OCI-LY3 (cell line): ENCODE results near the gene MDFI.

ENCODE experiments used
- H2AFZ ChIP-seq: fragments of 200-600, 300-600 bp; shearing (Covaris generic); 2 replicates; pipeline ENCODE4 v1.6.0; 2014; ENCODE audit warnings: antibody characterized with exemption, low read depth, low read length
- H3K27ac ChIP-seq: fragments of 200-600, 300-600 bp; sonication (generic); 2 replicates; pipeline ENCODE4 v1.5.1; 2014; ENCODE audit warnings: mild to moderate bottlenecking, low read length, moderate library complexity, mixed read lengths
- H3K27me3 ChIP-seq: fragments of 200-600, 300-600 bp; sonication (generic); 2 replicates; pipeline ENCODE4 v1.6.1; 2014; ENCODE audit warnings: low read depth, low read length, mixed read lengths
- H3K36me3 ChIP-seq: fragments of 200-600, 300-600 bp; sonication (generic); replicated peaks from 2 replicates; pipeline ENCODE3; 2014; ENCODE audit warnings: low read depth, low read length, mixed read lengths
- H3K4me1 ChIP-seq: fragments of 300-600, 200-600 bp; sonication (generic); 2 replicates; pipeline ENCODE4 v1.6.1; 2014; ENCODE audit warnings: low read length, mixed read lengths
- H3K4me2 ChIP-seq: fragments of 200-600, 300-600 bp; sonication (generic); 2 replicates; pipeline ENCODE4 v1.6.1; 2014; ENCODE audit warnings: low read length, mixed read lengths
- H3K4me3 ChIP-seq: fragments of 300-600, 200-600 bp; sonication (generic); 2 replicates; pipeline ENCODE4 v1.5.1; 2014; ENCODE audit warnings: antibody characterized with exemption, mild to moderate bottlenecking, low read length, moderate library complexity
- H3K79me2 ChIP-seq: fragments of 300-600, 200-600 bp; shearing (Covaris generic); 2 replicates; pipeline ENCODE4 v1.6.1; 2014; ENCODE audit warnings: mild to moderate bottlenecking, low read length, mixed read lengths
- H3K9ac ChIP-seq: fragments of 300-600, 200-600 bp; shearing (Covaris generic); 2 replicates; pipeline ENCODE4 v1.6.0; 2014; ENCODE audit warnings: mild to moderate bottlenecking, low read length, moderate library complexity
- H3K9me3 ChIP-seq: fragments of 200-600, 300-600 bp; shearing (Covaris generic); 2 replicates; pipeline ENCODE4 v1.6.1; 2014; ENCODE audit warnings: low read length, mixed read lengths; ENCODE audit not compliant: insufficient read depth
- H4K20me1 ChIP-seq: fragments of 200-600, 300-600 bp; sonication (generic); 2 replicates; pipeline ENCODE4 v1.6.1; 2016; ENCODE audit warnings: low read length, mixed read lengths; ENCODE audit not compliant: insufficient read depth
- CTCF ChIP-seq: fragments of 200-600, 300-600 bp; sonication (generic); IDR thresholded peaks from 2 replicates; pipeline ENCODE4 v1.5.1; 2014; ENCODE audit warnings: antibody characterized with exemption, low read length, low read depth
- EZH2phosphoT487 ChIP-seq: fragments of 200-600 bp; shearing (Covaris generic); IDR thresholded peaks from 2 replicates; pipeline ENCODE4 v1.6.1; 2018; ENCODE audit warnings: antibody characterized with exemption, mixed run types, low read depth

MDFI gene

GRCh38 chr6:41691426-41692079 is 53.3 kb downstream of the MDFI start:
- Histone ChIP-seq H3K4me2 (no peak overlapping the region), H3K9me3 (no peaks in the 10 kb centered on the region), H3K79me2 (peaks cover 42% of the 10 kb centered on the region), H3K9ac (no peak overlapping the region), H3K27me3 (no peaks in the 10 kb centered on the region), H4K20me1 (peaks cover 52% of the 10 kb centered on the region), H3K27ac (no peak overlapping the region), H3K36me3 (peaks cover 47% of the 10 kb centered on the region), H2AFZ (no peak overlapping the region), H3K4me3 (no peak overlapping the region), H3K4me1 (peaks cover 4% of the 10 kb centered on the region; the same call in 1 of the 2 replicates)
- TF ChIP-seq CTCF, result no peak
- TF ChIP-seq EZH2phosphoT487, result no peak

- H2AFZ ChIP-seq, result no peak overlapping the region
- peaks cover 45% of the 10 kb centered on the region for H3K36me3 ChIP-seq
- peaks cover 4% of the 10 kb centered on the region; the same call in 1 of the 2 replicates for H3K4me1 ChIP-seq
- peaks cover 56% of the 10 kb centered on the region for H4K20me1 ChIP-seq
- H3K9ac ChIP-seq, result no peak overlapping the region
- H3K27me3 ChIP-seq, result no peaks in the 10 kb centered on the region
- no peaks in the 10 kb centered on the region for H3K9me3 ChIP-seq
- H3K79me2 ChIP-seq, result peaks cover 46% of the 10 kb centered on the region
- no peak overlapping the region for H3K27ac ChIP-seq
- TF ChIP-seq EZH2phosphoT487, result no peak
- no peak for TF ChIP-seq CTCF
- H3K4me3 ChIP-seq, result no peak overlapping the region
- H3K4me2 ChIP-seq, result no peak overlapping the region
These were observed 53.9 kb downstream of the MDFI start for GRCh38 chr6:41692080-41692675.

- H4K20me1 ChIP-seq, result peaks cover 60% of the 10 kb centered on the region
- H3K4me1 ChIP-seq, result peaks cover 4% of the 10 kb centered on the region; the same call in 1 of the 2 replicates
- no peak overlapping the region for H3K9ac ChIP-seq
- peaks cover 50% of the 10 kb centered on the region for H3K79me2 ChIP-seq
- H3K36me3 ChIP-seq, result peaks cover 45% of the 10 kb centered on the region
- H3K27ac ChIP-seq, result no peak overlapping the region
- no peaks in the 10 kb centered on the region for H3K27me3 ChIP-seq
- no peak for TF ChIP-seq EZH2phosphoT487
- TF ChIP-seq CTCF, result no peak
- no peaks in the 10 kb centered on the region for H3K9me3 ChIP-seq
- H3K4me3 ChIP-seq, result no peak overlapping the region
- H3K4me2 ChIP-seq, result no peak overlapping the region
- no peak overlapping the region for H2AFZ ChIP-seq
These were observed 54.5 kb downstream of the MDFI start for GRCh38 chr6:41692730-41693129.

- no peak overlapping the region for H3K4me2 ChIP-seq
- H3K9me3 ChIP-seq, result no peaks in the 10 kb centered on the region
- no peaks in the 10 kb centered on the region for H3K27me3 ChIP-seq
- no peak overlapping the region for H3K27ac ChIP-seq
- H3K4me3 ChIP-seq, result no peak overlapping the region
- no peak overlapping the region for H2AFZ ChIP-seq
- peaks cover 67% of the 10 kb centered on the region for H4K20me1 ChIP-seq
- TF ChIP-seq EZH2phosphoT487 (no peak), CTCF (no peak)
- H3K79me2 ChIP-seq, result peaks cover 59% of the 10 kb centered on the region
- H3K4me1 ChIP-seq, result peaks cover 4% of the 10 kb centered on the region; the same call in 1 of the 2 replicates
- H3K9ac ChIP-seq, result no peak overlapping the region
- H3K36me3 ChIP-seq, result peaks cover 45% of the 10 kb centered on the region
These were observed 55.3 kb downstream of the MDFI start for GRCh38 chr6:41693281-41694240.
